ENCODE measurements around the gene TICAM2.

The TICAM2 gene

DNA sequence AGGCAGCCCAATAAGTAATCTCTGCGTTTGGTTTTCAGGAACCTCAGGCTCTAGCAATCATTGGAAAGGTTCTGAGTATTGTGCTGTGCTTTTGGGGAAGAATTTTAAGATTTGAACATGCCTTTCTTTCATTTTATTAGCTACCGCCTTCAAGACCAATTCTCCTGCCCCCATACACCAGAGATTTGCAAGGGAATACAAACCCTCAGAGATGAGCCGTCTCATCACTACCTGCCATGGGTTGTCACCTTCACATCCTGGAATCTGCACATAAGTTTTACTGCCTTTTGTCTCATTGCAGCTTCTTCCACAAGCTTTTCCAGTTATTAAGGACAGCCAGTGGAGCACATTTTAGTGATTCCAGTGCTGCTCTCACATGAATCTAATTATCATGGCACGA is 35.2 kb upstream of the TICAM2 start:
- H3K9me3 ChIP-seq (replicated peaks in 1 of 2; ENCODE audit: control insufficient read depth in 2 of 2, insufficient read depth in 1 of 2, low read depth in 1 of 2, low read length in 2 of 2): no peaks in the 10 kb centered on the region
- H2AK5ac ChIP-seq (ENCODE audit: low read depth, low read length): no peak overlapping the region
- no peak overlapping the region for H2BK120ac ChIP-seq (ENCODE audit: low read depth, low read length)
- H2BK12ac ChIP-seq (ENCODE audit: low read length): no peak overlapping the region
- no peaks in the 10 kb centered on the region for H3K36me3 ChIP-seq (replicated peaks in 1 of 2; ENCODE audit: control insufficient read depth in 2 of 2, insufficient read depth in 2 of 2, low read length in 2 of 2)
- H3K4me1 ChIP-seq (ENCODE audit: control insufficient read depth in 2 of 2, insufficient read depth in 1 of 2, low read depth in 1 of 2, low read length in 2 of 2): peaks cover 7 to 10% of the 10 kb centered on the region in 2 donors
- H3K23ac ChIP-seq (ENCODE audit: low read depth, low read length, poor library complexity): no peak overlapping the region
- H2AFZ ChIP-seq (ENCODE audit: low read length): no peak overlapping the region
- no peak overlapping the region for H3K27ac ChIP-seq (replicated peaks; ENCODE audit: low read length)
- no CpG with 5 or more reads among the region's 4 CpGs for WGBS, 2 donors (ENCODE audit: extremely low coverage in 2 of 2, insufficient read length in 2 of 2, insufficient replicate concordance in 1 of 2)
- no peak overlapping the region for H3K14ac ChIP-seq (ENCODE audit: low read length)
- no peak overlapping the region for H4K91ac ChIP-seq (ENCODE audit: low read depth, low read length, poor library complexity)
- H3K27me3 ChIP-seq (ENCODE audit: control insufficient read depth in 3 of 3, insufficient read depth in 3 of 3, low read depth in 1 of 3, low read length in 3 of 3): no peaks in the 10 kb centered on the region
- no peak for DNase-seq (ENCODE audit: low spot score)
- H3K4ac ChIP-seq (ENCODE audit: low read length): no peak overlapping the region
- H2BK15ac ChIP-seq (ENCODE audit: low read length): no peak overlapping the region
- no peaks in the 10 kb centered on the region for H3K79me1 ChIP-seq (ENCODE audit: low read depth, low read length)
- H3K4me3 ChIP-seq (ENCODE audit: low read length in 2 of 2): no peak overlapping the region
- H4K8ac ChIP-seq (ENCODE audit: low read depth, low read length): no peak overlapping the region
- no peak overlapping the region for H3K18ac ChIP-seq (ENCODE audit: low read length)
- no peak overlapping the region for H3K4me2 ChIP-seq (ENCODE audit: insufficient read depth, low read length, poor library complexity, severe bottlenecking)
- no peak overlapping the region for H2BK5ac ChIP-seq (ENCODE audit: low read length)
- no peak overlapping the region for H3K9ac ChIP-seq (ENCODE audit: low read depth, low read length, poor library complexity)

DNA sequence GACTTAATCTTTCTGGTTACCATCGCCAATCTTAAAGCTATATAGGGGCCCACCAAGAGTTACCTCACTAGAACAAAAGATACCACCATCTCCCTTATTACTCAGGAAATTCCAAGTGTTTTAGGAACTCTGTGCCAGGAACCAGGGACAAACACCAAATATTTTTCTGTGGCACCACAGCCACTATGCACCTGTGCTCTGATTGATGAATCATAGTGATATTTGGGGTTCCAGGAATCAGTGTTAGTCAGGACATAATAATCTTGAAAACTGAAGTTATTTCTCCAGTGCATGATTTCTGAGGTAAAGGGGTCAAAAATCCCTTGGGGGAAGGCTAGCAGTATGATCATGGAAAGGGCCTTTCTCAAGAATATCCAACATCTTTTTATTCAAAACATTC is 33.7 kb upstream of the TICAM2 start:
- DNase-seq (ENCODE audit: low spot score): no peak
- WGBS, 2 donors (ENCODE audit: extremely low coverage in 2 of 2, insufficient read length in 2 of 2, insufficient replicate concordance in 1 of 2): no CpG with 5 or more reads among the region's 1 CpG
- H3K36me3 ChIP-seq (replicated peaks in 1 of 2; ENCODE audit: control insufficient read depth in 2 of 2, insufficient read depth in 2 of 2, low read length in 2 of 2): no peaks in the 10 kb centered on the region

GRCh38 chr5:115634343-115635132 is 32.3 kb upstream of the TICAM2 start:
- H2BK120ac ChIP-seq (ENCODE audit: low read depth, low read length): no peak overlapping the region
- DNase-seq (ENCODE audit: low spot score): peak; percentile 78
- no peak overlapping the region for H3K9ac ChIP-seq (ENCODE audit: low read depth, low read length, poor library complexity)
- H2AK5ac ChIP-seq (ENCODE audit: low read depth, low read length): no peak overlapping the region
- H2AFZ ChIP-seq (ENCODE audit: low read length): peak overlapping the region; percentile 84
- no CpG with 5 or more reads among the region's 8 CpGs for WGBS, 2 donors (ENCODE audit: extremely low coverage in 2 of 2, insufficient read length in 2 of 2, insufficient replicate concordance in 1 of 2)
- no peak overlapping the region for H4K91ac ChIP-seq (ENCODE audit: low read depth, low read length, poor library complexity)
- peaks cover 7 to 10% of the 10 kb centered on the region in 2 donors for H3K4me1 ChIP-seq (ENCODE audit: control insufficient read depth in 2 of 2, insufficient read depth in 1 of 2, low read depth in 1 of 2, low read length in 2 of 2)
- H3K4me3 ChIP-seq (ENCODE audit: low read length in 2 of 2): peak overlapping the region in 1 of 2 donors; percentile 34
- no peaks in the 10 kb centered on the region for H3K27me3 ChIP-seq (ENCODE audit: control insufficient read depth in 3 of 3, insufficient read depth in 3 of 3, low read depth in 1 of 3, low read length in 3 of 3)
- H3K4ac ChIP-seq (ENCODE audit: low read length): no peak overlapping the region
- no peak overlapping the region for H3K23ac ChIP-seq (ENCODE audit: low read depth, low read length, poor library complexity)
- H2BK5ac ChIP-seq (ENCODE audit: low read length): no peak overlapping the region
- H3K4me2 ChIP-seq (ENCODE audit: insufficient read depth, low read length, poor library complexity, severe bottlenecking): no peak overlapping the region
- H3K27ac ChIP-seq (replicated peaks; ENCODE audit: low read length): no peak overlapping the region
- no peaks in the 10 kb centered on the region for H3K36me3 ChIP-seq (replicated peaks in 1 of 2; ENCODE audit: control insufficient read depth in 2 of 2, insufficient read depth in 2 of 2, low read length in 2 of 2)
- H4K8ac ChIP-seq (ENCODE audit: low read depth, low read length): no peak overlapping the region
- no peak overlapping the region for H2BK15ac ChIP-seq (ENCODE audit: low read length)
- H3K79me1 ChIP-seq (ENCODE audit: low read depth, low read length): no peaks in the 10 kb centered on the region
- H3K14ac ChIP-seq (ENCODE audit: low read length): no peak overlapping the region
- no peak overlapping the region for H3K18ac ChIP-seq (ENCODE audit: low read length)
- no peaks in the 10 kb centered on the region for H3K9me3 ChIP-seq (replicated peaks in 1 of 2; ENCODE audit: control insufficient read depth in 2 of 2, insufficient read depth in 1 of 2, low read depth in 1 of 2, low read length in 2 of 2)
- H2BK12ac ChIP-seq (ENCODE audit: low read length): no peak overlapping the region

More for the DNA sequence above, 33.7 kb upstream of the TICAM2 start:
- H2BK120ac ChIP-seq (ENCODE audit: low read depth, low read length): no peak overlapping the region
- peak overlapping the region; percentile 46 for H2AFZ ChIP-seq (ENCODE audit: low read length)
- H2BK15ac ChIP-seq (ENCODE audit: low read length): no peak overlapping the region
- no peak overlapping the region for H2BK12ac ChIP-seq (ENCODE audit: low read length)
- H4K8ac ChIP-seq (ENCODE audit: low read depth, low read length): no peak overlapping the region
- H3K4me1 ChIP-seq (ENCODE audit: control insufficient read depth in 2 of 2, insufficient read depth in 1 of 2, low read depth in 1 of 2, low read length in 2 of 2): peaks cover 7 to 10% of the 10 kb centered on the region in 2 donors
- no peak overlapping the region for H3K18ac ChIP-seq (ENCODE audit: low read length)
- no peak overlapping the region for H3K4me2 ChIP-seq (ENCODE audit: insufficient read depth, low read length, poor library complexity, severe bottlenecking)
- H4K91ac ChIP-seq (ENCODE audit: low read depth, low read length, poor library complexity): no peak overlapping the region
- H3K23ac ChIP-seq (ENCODE audit: low read depth, low read length, poor library complexity): no peak overlapping the region
- no peak overlapping the region for H3K4me3 ChIP-seq (ENCODE audit: low read length in 2 of 2)
- no peaks in the 10 kb centered on the region for H3K27me3 ChIP-seq (ENCODE audit: control insufficient read depth in 3 of 3, insufficient read depth in 3 of 3, low read depth in 1 of 3, low read length in 3 of 3)
- H2BK5ac ChIP-seq (ENCODE audit: low read length): no peak overlapping the region
- no peak overlapping the region for H3K9ac ChIP-seq (ENCODE audit: low read depth, low read length, poor library complexity)
- no peaks in the 10 kb centered on the region for H3K79me1 ChIP-seq (ENCODE audit: low read depth, low read length)
- no peak overlapping the region for H3K27ac ChIP-seq (replicated peaks; ENCODE audit: low read length)
- no peaks in the 10 kb centered on the region for H3K9me3 ChIP-seq (replicated peaks in 1 of 2; ENCODE audit: control insufficient read depth in 2 of 2, insufficient read depth in 1 of 2, low read depth in 1 of 2, low read length in 2 of 2)
- H3K14ac ChIP-seq (ENCODE audit: low read length): no peak overlapping the region
- no peak overlapping the region for H3K4ac ChIP-seq (ENCODE audit: low read length)
- no peak overlapping the region for H2AK5ac ChIP-seq (ENCODE audit: low read depth, low read length)

- no peak overlapping the region for H3K27ac ChIP-seq (replicated peaks; ENCODE audit: low read length)
- no CpG with 5 or more reads among the region's 1 CpG for WGBS, 2 donors (ENCODE audit: extremely low coverage in 2 of 2, insufficient read length in 2 of 2, insufficient replicate concordance in 1 of 2)
- H3K4ac ChIP-seq (ENCODE audit: low read length): no peak overlapping the region
- no peak overlapping the region for H3K9ac ChIP-seq (ENCODE audit: low read depth, low read length, poor library complexity)
- H2BK12ac ChIP-seq (ENCODE audit: low read length): no peak overlapping the region
- H3K27me3 ChIP-seq (ENCODE audit: control insufficient read depth in 3 of 3, insufficient read depth in 3 of 3, low read depth in 1 of 3, low read length in 3 of 3): no peaks in the 10 kb centered on the region
- no peak overlapping the region for H3K18ac ChIP-seq (ENCODE audit: low read length)
- H2BK120ac ChIP-seq (ENCODE audit: low read depth, low read length): no peak overlapping the region
- H2AK5ac ChIP-seq (ENCODE audit: low read depth, low read length): no peak overlapping the region
- peaks cover 0 to 3% of the 10 kb centered on the region in 2 donors for H3K4me1 ChIP-seq (ENCODE audit: control insufficient read depth in 2 of 2, insufficient read depth in 1 of 2, low read depth in 1 of 2, low read length in 2 of 2)
- H3K4me3 ChIP-seq (ENCODE audit: low read length in 2 of 2): no peak overlapping the region
- H2BK5ac ChIP-seq (ENCODE audit: low read length): no peak overlapping the region
- peaks cover 5% of the 10 kb centered on the region for H3K79me1 ChIP-seq (ENCODE audit: low read depth, low read length)
- no peaks in the 10 kb centered on the region for H3K9me3 ChIP-seq (replicated peaks in 1 of 2; ENCODE audit: control insufficient read depth in 2 of 2, insufficient read depth in 1 of 2, low read depth in 1 of 2, low read length in 2 of 2)
- no peaks in the 10 kb centered on the region for H3K36me3 ChIP-seq (replicated peaks in 1 of 2; ENCODE audit: control insufficient read depth in 2 of 2, insufficient read depth in 2 of 2, low read length in 2 of 2)
- H4K91ac ChIP-seq (ENCODE audit: low read depth, low read length, poor library complexity): no peak overlapping the region
- no peak overlapping the region for H3K4me2 ChIP-seq (ENCODE audit: insufficient read depth, low read length, poor library complexity, severe bottlenecking)
- H2AFZ ChIP-seq (ENCODE audit: low read length): no peak overlapping the region
- no peak overlapping the region for H3K14ac ChIP-seq (ENCODE audit: low read length)
- H2BK15ac ChIP-seq (ENCODE audit: low read length): no peak overlapping the region
- H4K8ac ChIP-seq (ENCODE audit: low read depth, low read length): no peak overlapping the region
- no peak overlapping the region for H3K23ac ChIP-seq (ENCODE audit: low read depth, low read length, poor library complexity)
- no peak for DNase-seq (ENCODE audit: low spot score)
Measured at GRCh38 chr5:115629903-115630302, 27.6 kb upstream of the TICAM2 start.
